ENCODE measurements around the gene MFN2.

DNA sequence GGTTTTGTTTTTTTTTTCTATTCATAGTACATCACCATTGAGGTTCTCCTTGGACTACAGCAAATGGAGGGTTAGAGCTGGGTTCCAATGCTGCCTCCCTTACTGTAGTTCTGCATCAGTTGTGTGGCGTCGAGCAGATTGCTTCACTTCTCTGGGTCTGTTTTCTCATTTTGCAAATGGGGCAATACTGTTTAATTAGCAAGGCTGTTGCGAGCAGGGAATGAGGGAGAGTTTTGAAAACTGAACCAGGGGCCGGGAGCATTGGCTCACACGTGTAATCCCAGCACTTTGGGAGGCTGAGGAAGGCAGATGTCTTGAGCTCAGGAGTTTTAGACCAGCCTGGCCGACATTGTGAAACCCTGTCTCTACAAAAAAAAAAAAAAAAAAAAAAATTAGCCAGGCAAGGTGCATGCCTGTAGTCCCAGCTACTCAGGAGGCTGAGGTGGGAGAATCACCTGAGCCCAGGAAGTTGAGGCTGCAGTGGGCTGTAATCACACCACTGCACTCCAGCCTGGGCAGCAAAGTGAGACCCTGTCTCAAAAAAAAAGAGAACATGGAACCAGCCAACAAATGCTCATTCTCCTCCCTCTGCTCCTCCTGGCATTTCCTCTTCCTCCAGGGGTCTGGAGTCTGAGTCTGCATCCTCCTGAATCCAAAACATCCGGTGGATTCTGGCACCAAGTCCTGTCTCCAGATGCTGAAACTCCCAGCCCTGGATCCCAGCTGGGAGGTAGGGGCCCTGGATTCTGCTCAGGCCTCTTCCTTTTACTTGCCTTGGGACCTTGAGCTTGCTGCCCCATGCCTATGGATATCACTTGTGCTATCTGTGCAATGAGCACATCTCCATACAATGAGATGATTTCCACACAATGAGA lies 49.4 kb upstream of the MFN2 start:
- no peak for TF ChIP-seq POLR2A (IDR thresholded peaks at IDR 0.05)
- TF ChIP-seq, protein P1, sequence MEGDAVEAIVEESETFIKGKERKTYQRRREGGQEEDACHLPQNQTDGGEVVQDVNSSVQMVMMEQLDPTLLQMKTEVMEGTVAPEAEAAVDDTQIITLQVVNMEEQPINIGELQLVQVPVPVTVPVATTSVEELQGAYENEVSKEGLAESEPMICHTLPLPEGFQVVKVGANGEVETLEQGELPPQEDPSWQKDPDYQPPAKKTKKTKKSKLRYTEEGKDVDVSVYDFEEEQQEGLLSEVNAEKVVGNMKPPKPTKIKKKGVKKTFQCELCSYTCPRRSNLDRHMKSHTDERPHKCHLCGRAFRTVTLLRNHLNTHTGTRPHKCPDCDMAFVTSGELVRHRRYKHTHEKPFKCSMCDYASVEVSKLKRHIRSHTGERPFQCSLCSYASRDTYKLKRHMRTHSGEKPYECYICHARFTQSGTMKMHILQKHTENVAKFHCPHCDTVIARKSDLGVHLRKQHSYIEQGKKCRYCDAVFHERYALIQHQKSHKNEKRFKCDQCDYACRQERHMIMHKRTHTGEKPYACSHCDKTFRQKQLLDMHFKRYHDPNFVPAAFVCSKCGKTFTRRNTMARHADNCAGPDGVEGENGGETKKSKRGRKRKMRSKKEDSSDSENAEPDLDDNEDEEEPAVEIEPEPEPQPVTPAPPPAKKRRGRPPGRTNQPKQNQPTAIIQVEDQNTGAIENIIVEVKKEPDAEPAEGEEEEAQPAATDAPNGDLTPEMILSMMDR (IDR thresholded peaks at IDR 0.05): no peak
